ENCODE data around the gene CNTN5.

The CNTN5 gene

GRCh38 chr11:99464985-99465384, 444.2 kb downstream of the CNTN5 start:
- no peak for TF ChIP-seq CTCF (IDR thresholded peaks at IDR 0.05; ENCODE audit: control extremely low read depth, extremely low read depth, low read depth, missing control alignments)
- no peak for DNase-seq (ENCODE audit: extremely low spot score)
- ChIA-PET POLR2A (no interaction called here), CTCF (no interaction called here)

- CTCF ChIA-PET = no interaction called here
- DNase-seq (ENCODE audit: extremely low spot score) = no peak
- TF ChIP-seq CTCF (IDR thresholded peaks at IDR 0.05; ENCODE audit: control extremely low read depth, extremely low read depth, low read depth, missing control alignments) = no peak
- POLR2A ChIA-PET = no interaction called here
Observed at GRCh38 chr11:99489581-99489980, 468.8 kb downstream of the CNTN5 start.

- no peak for DNase-seq (ENCODE audit: extremely low spot score)
- ChIA-PET POLR2A (no interaction called here), CTCF (interaction anchor here (1.2 kb wide), 1 partner anchor 10 kb away, joined by 3 read pairs; no protein-coding TSS in a partner anchor)
- TF ChIP-seq CTCF (IDR thresholded peaks at IDR 0.05; ENCODE audit: control extremely low read depth, extremely low read depth, low read depth, missing control alignments) = no peak
Observed at GRCh38 chr11:99494065-99494464, 473.3 kb downstream of the CNTN5 start.

- CTCF ChIA-PET = no interaction called here
- POLR2A ChIA-PET = no interaction called here
- no peak for TF ChIP-seq CTCF (IDR thresholded peaks at IDR 0.05; ENCODE audit: control extremely low read depth, extremely low read depth, low read depth, missing control alignments)
- DNase-seq (ENCODE audit: extremely low spot score) = no peak
Observed at GRCh38 chr11:99501655-99502054, 480.9 kb downstream of the CNTN5 start.

GRCh38 chr11:99505316-99505715, 484.6 kb downstream of the CNTN5 start:
- no peak for TF ChIP-seq CTCF (IDR thresholded peaks at IDR 0.05; ENCODE audit: control extremely low read depth, extremely low read depth, low read depth, missing control alignments)
- no peak for DNase-seq (ENCODE audit: extremely low spot score)
- ChIA-PET CTCF (no interaction called here), POLR2A (no interaction called here)

GRCh38 chr11:99505831-99506230, 485.1 kb downstream of the CNTN5 start:
- no peak for TF ChIP-seq CTCF (IDR thresholded peaks at IDR 0.05; ENCODE audit: control extremely low read depth, extremely low read depth, low read depth, missing control alignments)
- ChIA-PET POLR2A (no interaction called here), CTCF (no interaction called here)
- no peak for DNase-seq (ENCODE audit: extremely low spot score)

- DNase-seq (ENCODE audit: extremely low spot score) = no peak
- POLR2A ChIA-PET = no interaction called here
- TF ChIP-seq CTCF (IDR thresholded peaks at IDR 0.05; ENCODE audit: control extremely low read depth, extremely low read depth, low read depth, missing control alignments) = no peak
- CTCF ChIA-PET = no interaction called here
Observed at GRCh38 chr11:99509863-99510262, 489.1 kb downstream of the CNTN5 start.
